Tibial artery (tissue), 4 donors: ENCODE data around the gene VPS41.

Experiments used
- DNase-seq, 2 donors: peaks; one replicate each; pipeline ENCODE4 v3.0.0-alpha.2; 2019
- H3K27ac ChIP-seq, 2 donors: fragments of 200-600 bp; sonication (generic) in 1 of 2; 1 replicate in 1 of 2; 2 replicates in 1 of 2; pipeline ENCODE4 v1.5.1; 2018 to 2019; ENCODE audit warnings: mild to moderate bottlenecking in 1 of 2
- H3K27me3 ChIP-seq, 2 donors: fragments of 200-600 bp; sonication (generic) in 1 of 2; one replicate each; pipeline versions ENCODE4 v1.5.1 to v1.6.0; 2016 to 2019
- H3K36me3 ChIP-seq, 3 donors: fragments of 200-600 bp; sonication (generic) in 2 of 3; one replicate each; pipeline ENCODE4 v1.5.1; 2016 to 2019; ENCODE audit warnings: mild to moderate bottlenecking in 2 of 3
- H3K4me1 ChIP-seq, 4 donors: fragments of 200-600 bp; sonication (generic) in 2 of 4; 1 replicate in 3 of 4; 2 replicates in 1 of 4; pipeline ENCODE4 v1.5.1; 2016 to 2019
- H3K4me3 ChIP-seq, 2 donors: fragments of 200-600 bp; sonication (generic) in 1 of 2; 1 replicate in 1 of 2; 2 replicates in 1 of 2; pipeline ENCODE4 v1.5.1; 2018 to 2019; ENCODE audit warnings: mild to moderate bottlenecking in 2 of 2
- H3K9me3 ChIP-seq, 3 donors: fragments of 200-600 bp; sonication (generic) in 1 of 3; one replicate each; pipeline ENCODE4 v1.5.1; 2016 to 2019
- intact Hi-C: fragments of 100-400 bp; cut with DNase I; formaldehyde crosslinking; loops from one replicate; pipeline ENCODE4 v1.15.0; 2023; ENCODE audit warnings: low total_unique reads
- TF ChIP-seq, protein P1 (sequence below), 2 experiments: fragments of 200-600 bp in 1 of 2; fragments of 450-650 bp in 1 of 2; IDR thresholded peaks; one replicate each; pipeline ENCODE4 v1.5.1; 2017 to 2019; ENCODE audit warnings: antibody characterized with exemption in 2 of 2, mild to moderate bottlenecking in 1 of 2, moderate library complexity in 1 of 2

Gene VPS41

DNA sequence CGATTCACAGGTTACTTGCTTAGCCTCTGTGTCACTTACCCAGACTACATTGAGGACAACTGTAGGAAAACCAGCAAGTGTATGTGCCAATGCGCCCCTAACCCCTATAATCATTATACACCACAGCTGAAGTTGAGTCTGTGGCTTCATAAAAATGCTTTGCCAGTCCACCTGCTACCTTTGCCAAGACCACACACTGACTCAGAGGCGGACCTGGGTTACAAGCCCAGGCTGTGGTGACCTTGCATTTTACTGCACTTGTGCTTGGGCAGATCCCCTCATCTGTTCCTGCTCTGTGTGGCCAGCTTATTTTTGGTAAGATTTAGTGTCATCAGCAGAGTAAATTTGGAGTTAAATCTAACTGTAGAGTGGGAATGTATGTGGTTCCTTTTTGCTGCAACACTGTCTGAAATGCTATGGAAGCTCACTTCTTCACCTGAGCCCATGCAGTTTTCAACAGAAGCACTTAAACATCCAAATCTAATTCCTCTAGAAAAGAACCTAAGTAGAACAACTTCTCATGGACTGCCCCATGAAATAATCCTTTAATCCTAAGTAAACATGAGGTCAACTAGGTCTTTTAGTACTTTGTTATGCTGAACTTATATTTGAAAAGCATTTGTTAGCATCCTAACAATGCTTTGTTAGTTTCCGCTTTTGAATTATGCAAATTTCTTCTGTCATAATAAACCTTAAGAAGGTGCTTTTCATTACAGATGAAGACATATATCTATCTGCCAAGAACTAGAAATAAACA, 181.6 kb downstream of the VPS41 start:
- H3K4me1 ChIP-seq = no peaks in the 10 kb centered on the region
- DNase-seq = no peak
- H3K27me3 ChIP-seq = no peaks in the 10 kb centered on the region
- H3K9me3 ChIP-seq = no peaks in the 10 kb centered on the region
- H3K4me3 ChIP-seq = no peak overlapping the region
- intact Hi-C loops = no loop called here
- TF ChIP-seq, protein P1, sequence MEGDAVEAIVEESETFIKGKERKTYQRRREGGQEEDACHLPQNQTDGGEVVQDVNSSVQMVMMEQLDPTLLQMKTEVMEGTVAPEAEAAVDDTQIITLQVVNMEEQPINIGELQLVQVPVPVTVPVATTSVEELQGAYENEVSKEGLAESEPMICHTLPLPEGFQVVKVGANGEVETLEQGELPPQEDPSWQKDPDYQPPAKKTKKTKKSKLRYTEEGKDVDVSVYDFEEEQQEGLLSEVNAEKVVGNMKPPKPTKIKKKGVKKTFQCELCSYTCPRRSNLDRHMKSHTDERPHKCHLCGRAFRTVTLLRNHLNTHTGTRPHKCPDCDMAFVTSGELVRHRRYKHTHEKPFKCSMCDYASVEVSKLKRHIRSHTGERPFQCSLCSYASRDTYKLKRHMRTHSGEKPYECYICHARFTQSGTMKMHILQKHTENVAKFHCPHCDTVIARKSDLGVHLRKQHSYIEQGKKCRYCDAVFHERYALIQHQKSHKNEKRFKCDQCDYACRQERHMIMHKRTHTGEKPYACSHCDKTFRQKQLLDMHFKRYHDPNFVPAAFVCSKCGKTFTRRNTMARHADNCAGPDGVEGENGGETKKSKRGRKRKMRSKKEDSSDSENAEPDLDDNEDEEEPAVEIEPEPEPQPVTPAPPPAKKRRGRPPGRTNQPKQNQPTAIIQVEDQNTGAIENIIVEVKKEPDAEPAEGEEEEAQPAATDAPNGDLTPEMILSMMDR (IDR thresholded peaks at IDR 0.05) = no peak
- no peak overlapping the region for H3K27ac ChIP-seq
- H3K36me3 ChIP-seq = peaks cover 32 to 57% (median 41%) of the 10 kb centered on the region in 3 donors

DNA sequence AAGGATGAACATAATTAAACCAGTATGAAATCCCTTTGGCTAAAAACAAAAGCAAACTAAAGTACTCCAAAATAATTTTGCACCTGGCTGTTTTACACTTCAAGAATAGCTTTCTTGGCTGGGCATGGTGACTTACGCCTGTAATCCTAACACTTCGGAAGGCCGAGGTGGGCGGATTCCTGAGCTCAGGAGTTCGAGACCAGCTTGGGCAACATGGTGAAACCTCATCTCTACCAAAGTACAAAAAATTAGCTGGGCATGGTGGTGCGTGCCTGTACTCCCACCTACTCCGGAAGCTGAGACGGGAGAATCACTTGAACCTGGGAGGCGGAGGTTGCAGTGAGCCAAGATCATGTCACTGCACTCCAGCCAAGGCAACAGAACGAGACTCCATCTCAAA, 185.7 kb downstream of the VPS41 start:
- no peak overlapping the region for H3K27ac ChIP-seq
- no peak overlapping the region for H3K4me3 ChIP-seq
- TF ChIP-seq, protein P1 (IDR thresholded peaks at IDR 0.05) = no peak
- no peaks in the 10 kb centered on the region for H3K4me1 ChIP-seq
- no peak for DNase-seq
- no peaks in the 10 kb centered on the region for H3K27me3 ChIP-seq
- no peaks in the 10 kb centered on the region for H3K9me3 ChIP-seq
- H3K36me3 ChIP-seq = peaks cover 30 to 45% (median 35%) of the 10 kb centered on the region in 3 donors
- intact Hi-C loops = no loop called here

DNA sequence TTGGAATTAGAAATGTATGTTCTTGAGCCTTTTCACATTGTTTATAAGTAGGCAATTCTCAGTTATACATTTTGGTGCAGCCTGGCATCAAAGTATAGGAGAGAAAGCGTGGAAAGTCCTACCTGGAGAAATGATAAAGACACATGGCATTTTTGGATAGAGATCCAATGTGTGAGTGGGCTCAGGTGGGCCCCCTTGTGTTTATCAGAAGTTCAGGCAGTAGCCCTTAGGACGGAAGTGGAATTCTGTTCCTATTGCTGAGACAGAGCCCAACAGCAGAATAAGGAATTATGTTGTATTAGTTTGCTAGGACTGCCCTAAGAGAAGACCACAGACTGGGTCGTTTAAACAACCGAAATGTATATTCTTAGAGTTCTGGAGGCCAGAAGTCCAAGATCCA, 192.6 kb downstream of the VPS41 start:
- H3K36me3 ChIP-seq = peaks cover 0 to 5% (median 3%) of the 10 kb centered on the region in 3 donors
- intact Hi-C loops = no loop called here
- H3K4me1 ChIP-seq = no peaks in the 10 kb centered on the region
- no peaks in the 10 kb centered on the region for H3K27me3 ChIP-seq
- no peak overlapping the region for H3K4me3 ChIP-seq
- DNase-seq = no peak
- H3K9me3 ChIP-seq = peaks cover 0 to 7% (median 6%) of the 10 kb centered on the region in 3 donors
- H3K27ac ChIP-seq = no peak overlapping the region
- TF ChIP-seq, protein P1 (IDR thresholded peaks at IDR 0.05) = no peak

DNA sequence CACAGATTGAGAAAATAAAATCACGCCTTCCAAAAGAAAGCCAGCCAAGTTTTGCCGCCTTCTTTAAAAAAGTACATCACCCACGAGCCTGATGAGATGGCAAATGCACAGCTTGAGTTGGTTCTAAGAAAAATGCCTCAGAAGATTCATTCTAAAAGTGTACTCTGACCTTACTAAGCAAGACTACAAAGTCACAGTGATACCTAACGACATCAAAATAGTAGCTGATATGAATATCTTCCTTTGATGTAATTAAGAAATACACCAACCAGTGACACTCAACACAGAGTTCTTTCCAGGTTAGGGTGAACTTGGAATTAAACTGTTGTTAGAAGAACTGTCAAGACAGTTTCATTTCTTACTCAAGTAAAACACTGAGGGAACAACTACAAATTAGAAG, 199.9 kb downstream of the VPS41 start:
- H3K27ac ChIP-seq = no peak overlapping the region
- DNase-seq = no peak
- no peaks in the 10 kb centered on the region for H3K4me1 ChIP-seq
- no peaks in the 10 kb centered on the region for H3K36me3 ChIP-seq
- intact Hi-C loops = no loop called here
- no peaks in the 10 kb centered on the region for H3K9me3 ChIP-seq
- no peak overlapping the region for H3K4me3 ChIP-seq
- TF ChIP-seq, protein P1 (IDR thresholded peaks at IDR 0.05) = no peak
- H3K27me3 ChIP-seq = no peaks in the 10 kb centered on the region

DNA sequence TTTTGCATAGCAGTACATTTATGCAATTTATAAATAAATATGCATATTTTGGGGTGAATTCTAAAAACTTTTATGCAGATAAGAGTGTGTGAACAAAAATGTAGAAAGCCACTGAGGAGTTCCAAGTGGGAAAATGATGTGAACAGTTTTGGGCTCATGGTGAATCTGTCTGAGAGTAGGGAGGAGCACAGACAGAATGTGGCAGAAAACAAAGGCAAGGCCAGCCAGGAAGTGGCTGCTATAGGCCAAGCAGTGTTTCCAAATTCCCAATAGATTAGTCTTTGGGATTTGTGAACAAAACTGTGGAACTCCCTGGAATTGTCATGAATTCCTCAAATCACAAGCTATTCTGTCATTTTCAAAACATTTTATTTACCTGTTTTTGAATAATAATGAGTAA, 204.2 kb downstream of the VPS41 start:
- H3K27me3 ChIP-seq = no peaks in the 10 kb centered on the region
- no peaks in the 10 kb centered on the region for H3K36me3 ChIP-seq
- no peak overlapping the region for H3K27ac ChIP-seq

More for the DNA sequence above, 204.2 kb downstream of the VPS41 start:
- intact Hi-C loops = no loop called here
- Histone ChIP-seq H3K4me1 (peaks cover 0 to 7% (median 0%) of the 10 kb centered on the region in 4 donors), H3K4me3 (no peak overlapping the region), H3K9me3 (no peaks in the 10 kb centered on the region)
- DNase-seq = no peak
- TF ChIP-seq, protein P1 (IDR thresholded peaks at IDR 0.05) = no peak
